HEK293T (cell line): ENCODE data around the gene ZNF665.

ENCODE experiments used
- BHLHE40 ChIP-seq: fragments of 450-650 bp; IDR thresholded peaks from 2 replicates; pipeline ENCODE4 v1.6.1; 2016; ENCODE audit warnings: mild to moderate bottlenecking, moderate library complexity, borderline replicate concordance
- FOXM1 ChIP-seq: fragments of 450-650 bp; IDR thresholded peaks from 2 replicates; pipeline ENCODE4 v1.6.1; 2017; ENCODE audit warnings: mild to moderate bottlenecking, borderline replicate concordance
- TF ChIP-seq, protein P1 (sequence below): fragments of 450-650 bp; IDR thresholded peaks from 2 replicates; pipeline ENCODE4 v1.6.1; 2016

DNA sequence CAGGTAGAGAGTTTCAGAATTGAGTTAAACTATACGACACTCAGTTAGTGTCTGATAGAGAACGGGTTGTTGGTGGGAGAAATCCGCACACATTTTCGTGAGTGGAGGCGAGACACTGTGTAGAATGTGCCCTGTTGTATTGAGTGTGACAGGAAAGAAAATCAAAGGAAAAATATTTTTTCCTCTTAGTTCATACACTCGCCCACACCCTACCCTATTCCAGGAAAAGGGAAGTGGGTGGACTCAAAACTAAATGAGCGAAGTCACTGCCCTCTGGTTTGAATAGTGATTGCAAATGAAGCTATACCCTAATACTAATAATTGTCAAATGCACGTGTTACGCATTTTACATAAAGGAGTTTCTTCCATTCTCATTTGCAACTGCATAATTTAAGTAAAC lies 36.3 kb downstream of the ZNF665 start:
- TF ChIP-seq BHLHE40 (no peak), FOXM1 (no peak)
- TF ChIP-seq, protein P1, sequence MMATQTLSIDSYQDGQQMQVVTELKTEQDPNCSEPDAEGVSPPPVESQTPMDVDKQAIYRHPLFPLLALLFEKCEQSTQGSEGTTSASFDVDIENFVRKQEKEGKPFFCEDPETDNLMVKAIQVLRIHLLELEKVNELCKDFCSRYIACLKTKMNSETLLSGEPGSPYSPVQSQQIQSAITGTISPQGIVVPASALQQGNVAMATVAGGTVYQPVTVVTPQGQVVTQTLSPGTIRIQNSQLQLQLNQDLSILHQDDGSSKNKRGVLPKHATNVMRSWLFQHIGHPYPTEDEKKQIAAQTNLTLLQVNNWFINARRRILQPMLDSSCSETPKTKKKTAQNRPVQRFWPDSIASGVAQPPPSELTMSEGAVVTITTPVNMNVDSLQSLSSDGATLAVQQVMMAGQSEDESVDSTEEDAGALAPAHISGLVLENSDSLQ, result no peak
